Peyer's patch (tissue), 4 donors: ENCODE data around the gene IQCH.

ENCODE experiments used
- POLR2A ChIP-seq, 2 donors: fragments of 450-650 bp; IDR thresholded peaks; one replicate each; pipeline ENCODE4 v1.5.1; 2017; ENCODE audit warnings: antibody characterized with exemption in 2 of 2, mild to moderate bottlenecking in 2 of 2, moderate library complexity in 2 of 2
- TF ChIP-seq, protein P1 (sequence below), 6 experiments: fragments of 450-650 bp in 4 of 6; fragments of 200-600 bp in 2 of 6; sonication (generic) in 1 of 6; IDR thresholded peaks; one replicate each; pipeline ENCODE4 v1.5.1; 2017 to 2019; ENCODE audit warnings: antibody characterized with exemption in 6 of 6, mild to moderate bottlenecking in 3 of 6, moderate library complexity in 1 of 6

DNA sequence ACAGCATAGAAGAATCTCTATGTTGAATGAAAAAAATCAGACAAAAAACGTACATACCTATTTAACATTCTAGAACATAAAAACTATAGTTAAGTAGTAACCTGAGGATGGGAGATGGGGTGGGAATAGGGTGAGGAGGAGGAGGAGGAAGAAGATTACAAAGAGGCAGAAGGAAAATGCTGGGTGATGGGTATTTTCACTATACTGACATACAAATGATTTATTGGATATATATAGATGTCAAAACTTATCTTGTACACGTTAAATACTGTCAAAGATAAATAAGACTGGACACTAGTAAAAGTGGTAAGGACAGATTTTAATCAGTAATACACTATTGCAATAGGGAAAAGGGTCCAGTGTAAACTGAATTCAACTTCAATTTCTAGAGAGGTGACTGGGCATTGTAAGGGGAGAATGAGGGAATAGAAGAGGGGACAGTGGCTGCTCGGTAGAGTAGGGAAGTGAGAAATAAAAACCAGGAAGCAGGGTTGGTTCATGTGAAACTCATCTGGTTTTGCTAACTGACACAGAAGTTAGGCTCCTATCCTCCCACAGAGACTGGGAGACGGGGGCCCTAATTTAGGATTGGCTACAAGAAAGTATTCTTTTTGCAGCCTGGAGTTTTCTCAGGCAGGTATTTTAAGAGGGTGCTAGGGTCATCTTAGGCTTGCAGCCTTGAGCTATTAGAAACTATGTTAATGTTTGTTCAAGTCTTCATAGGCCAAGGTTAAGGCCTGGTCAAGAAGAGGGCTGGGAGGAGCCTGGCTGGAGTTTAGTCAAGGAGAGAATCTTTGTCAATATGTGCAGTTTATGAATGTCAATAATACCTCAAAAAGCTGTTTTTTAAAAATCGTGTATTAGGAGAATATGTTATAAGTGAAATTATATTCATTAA is 251.3 kb downstream of the IQCH start:
- TF ChIP-seq POLR2A (IDR thresholded peaks at IDR 0.05), result no peak
- TF ChIP-seq, protein P1, sequence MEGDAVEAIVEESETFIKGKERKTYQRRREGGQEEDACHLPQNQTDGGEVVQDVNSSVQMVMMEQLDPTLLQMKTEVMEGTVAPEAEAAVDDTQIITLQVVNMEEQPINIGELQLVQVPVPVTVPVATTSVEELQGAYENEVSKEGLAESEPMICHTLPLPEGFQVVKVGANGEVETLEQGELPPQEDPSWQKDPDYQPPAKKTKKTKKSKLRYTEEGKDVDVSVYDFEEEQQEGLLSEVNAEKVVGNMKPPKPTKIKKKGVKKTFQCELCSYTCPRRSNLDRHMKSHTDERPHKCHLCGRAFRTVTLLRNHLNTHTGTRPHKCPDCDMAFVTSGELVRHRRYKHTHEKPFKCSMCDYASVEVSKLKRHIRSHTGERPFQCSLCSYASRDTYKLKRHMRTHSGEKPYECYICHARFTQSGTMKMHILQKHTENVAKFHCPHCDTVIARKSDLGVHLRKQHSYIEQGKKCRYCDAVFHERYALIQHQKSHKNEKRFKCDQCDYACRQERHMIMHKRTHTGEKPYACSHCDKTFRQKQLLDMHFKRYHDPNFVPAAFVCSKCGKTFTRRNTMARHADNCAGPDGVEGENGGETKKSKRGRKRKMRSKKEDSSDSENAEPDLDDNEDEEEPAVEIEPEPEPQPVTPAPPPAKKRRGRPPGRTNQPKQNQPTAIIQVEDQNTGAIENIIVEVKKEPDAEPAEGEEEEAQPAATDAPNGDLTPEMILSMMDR (IDR thresholded peaks at IDR 0.05), result no peak
